ENCODE results near the gene CALML5. TPM values are rescaled to one million over a fixed set of nuclear protein-coding genes. Genes with fewer than 3 reads are reported as not detected.

Gene CALML5
- total RNA-seq, 1 donor from 2014 or later = not detected

GRCh38 chr10:5512881-5513612 is 13.7 kb upstream of the CALML5 start:
- intact Hi-C loops (cut with micrococcal nuclease) = no loop called here
- peaks cover 5% of the 10 kb centered on the region for H3K27me3 ChIP-seq (ENCODE audit: low read depth)
- no peak overlapping the region for H3K27ac ChIP-seq (replicated peaks)
- H3K9me3 ChIP-seq (replicated peaks) = no peaks in the 10 kb centered on the region
- TF ChIP-seq CTCF (IDR thresholded peaks at IDR 0.05; ENCODE audit: borderline replicate concordance) = no peak
- no peaks in the 10 kb centered on the region for H3K4me1 ChIP-seq
- no peaks in the 10 kb centered on the region for H3K36me3 ChIP-seq
- no peak overlapping the region for H3K4me3 ChIP-seq
- no peak for DNase-seq

- peaks cover 5% of the 10 kb centered on the region for H3K27me3 ChIP-seq (ENCODE audit: low read depth)
- intact Hi-C loops (cut with micrococcal nuclease) = no loop called here
Observed at GRCh38 chr10:5512331-5512730, 13.0 kb upstream of the CALML5 start.

GRCh38 chr10:5511885-5512280 is 12.5 kb upstream of the CALML5 start:
- Histone ChIP-seq H3K4me3 (no peak overlapping the region), H3K4me1 (no peaks in the 10 kb centered on the region), H3K9me3 (replicated peaks) (no peaks in the 10 kb centered on the region), H3K36me3 (no peaks in the 10 kb centered on the region), H3K27me3 (ENCODE audit: low read depth) (peaks cover 5% of the 10 kb centered on the region), H3K27ac (replicated peaks) (no peak overlapping the region)
- intact Hi-C loops (cut with micrococcal nuclease) = no loop called here
- no peak for DNase-seq
- TF ChIP-seq CTCF (IDR thresholded peaks at IDR 0.05; ENCODE audit: borderline replicate concordance) = no peak

More at GRCh38 chr10:5512331-5512730, 13.0 kb upstream of the CALML5 start:
- H3K4me1 ChIP-seq = no peaks in the 10 kb centered on the region
- DNase-seq = no peak
- no peak overlapping the region for H3K27ac ChIP-seq (replicated peaks)
- no peaks in the 10 kb centered on the region for H3K36me3 ChIP-seq
- no peak overlapping the region for H3K4me3 ChIP-seq
- no peak for TF ChIP-seq CTCF (IDR thresholded peaks at IDR 0.05; ENCODE audit: borderline replicate concordance)
- no peaks in the 10 kb centered on the region for H3K9me3 ChIP-seq (replicated peaks)

GRCh38 chr10:5511231-5511884 is 12.0 kb upstream of the CALML5 start:
- no peak overlapping the region for H3K27ac ChIP-seq (replicated peaks)
- intact Hi-C loops (cut with micrococcal nuclease) = no loop called here
- TF ChIP-seq CTCF (IDR thresholded peaks at IDR 0.05; ENCODE audit: borderline replicate concordance) = no peak
- H3K9me3 ChIP-seq (replicated peaks) = no peaks in the 10 kb centered on the region
- no peaks in the 10 kb centered on the region for H3K4me1 ChIP-seq
- no peak for DNase-seq
- H3K4me3 ChIP-seq = no peak overlapping the region
- peaks cover 5% of the 10 kb centered on the region for H3K27me3 ChIP-seq (ENCODE audit: low read depth)
- no peaks in the 10 kb centered on the region for H3K36me3 ChIP-seq

GRCh38 chr10:5510281-5511072 is 11.1 kb upstream of the CALML5 start:
- Histone ChIP-seq H3K36me3 (no peaks in the 10 kb centered on the region), H3K27ac (replicated peaks) (no peak overlapping the region), H3K9me3 (replicated peaks) (no peaks in the 10 kb centered on the region), H3K27me3 (ENCODE audit: low read depth) (peaks cover 5% of the 10 kb centered on the region), H3K4me1 (no peaks in the 10 kb centered on the region), H3K4me3 (no peak overlapping the region)
- intact Hi-C loops (cut with micrococcal nuclease) = no loop called here
- no peak for DNase-seq
- no peak for TF ChIP-seq CTCF (IDR thresholded peaks at IDR 0.05; ENCODE audit: borderline replicate concordance)

Data from left ventricle myocardium inferior (tissue), 1 donor.